MM.1S (cell line): ENCODE data around the gene CFAP46.

ENCODE experiments used
- DNase-seq: peaks from one replicate; pipeline ENCODE4 v3.0.0-alpha.2; 2015
- H2AFZ ChIP-seq: fragments of 300-600 bp; sonication (generic); 2 replicates; pipeline ENCODE4 v1.6.0; 2016; ENCODE audit warnings: antibody characterized with exemption, low read length
- H3F3A ChIP-seq: fragments of 300-600 bp; sonication (generic); 2 replicates; pipeline ENCODE4 v1.6.1; 2016; ENCODE audit warnings: mild to moderate bottlenecking, antibody characterized with exemption, low read length, moderate library complexity, mixed read lengths; ENCODE audit not compliant: insufficient read depth
- H3K27ac ChIP-seq: fragments of 300-600 bp; sonication (generic); 2 replicates; pipeline ENCODE4 v1.5.1; 2016; ENCODE audit warnings: mild to moderate bottlenecking, low read length
- H3K27me3 ChIP-seq: fragments of 300-600 bp; sonication (generic); replicated peaks from 2 replicates; pipeline ENCODE4 v1.6.0; 2016; ENCODE audit warnings: low read length; ENCODE audit not compliant: insufficient read depth
- H3K36me3 ChIP-seq: fragments of 300-600 bp; sonication (generic); replicated peaks from 2 replicates; pipeline ENCODE4 v1.6.1; 2016; ENCODE audit warnings: mild to moderate bottlenecking, low read length, mixed read lengths; ENCODE audit not compliant: insufficient read depth
- H3K4me1 ChIP-seq: fragments of 300-600 bp; sonication (generic); 2 replicates; pipeline ENCODE4 v1.6.1; 2016; ENCODE audit warnings: low read length, mixed read lengths
- H3K4me2 ChIP-seq: fragments of 300-600 bp; sonication (generic); 2 replicates; pipeline ENCODE4 v1.6.0; 2016; ENCODE audit warnings: low read depth, low read length
- H3K4me3 ChIP-seq: fragments of 300-600 bp; sonication (generic); 2 replicates; pipeline ENCODE4 v1.5.1; 2016; ENCODE audit warnings: low read length, mixed read lengths
- H3K79me2 ChIP-seq: fragments of 300-600 bp; sonication (generic); 2 replicates; pipeline ENCODE4 v1.6.1; 2016; ENCODE audit warnings: mixed run types, low read length, mixed read lengths
- H3K9ac ChIP-seq: fragments of 300-600 bp; sonication (generic); 2 replicates; pipeline ENCODE4 v1.6.1; 2016; ENCODE audit warnings: low read length, mixed read lengths
- H3K9me2 ChIP-seq: fragments of 300-600 bp; sonication (generic); replicated peaks from 2 replicates; pipeline ENCODE4 v1.6.1; 2016; ENCODE audit warnings: mild to moderate bottlenecking, low read length, mixed read lengths; ENCODE audit not compliant: insufficient read depth
- H3K9me3 ChIP-seq: fragments of 300-600 bp; sonication (generic); replicated peaks from 2 replicates; pipeline ENCODE4 v1.6.1; 2016; ENCODE audit warnings: mild to moderate bottlenecking, low read length, mixed read lengths; ENCODE audit not compliant: insufficient read depth
- H4K20me1 ChIP-seq: fragments of 300-600 bp; sonication (generic); 2 replicates; pipeline ENCODE4 v1.6.1; 2016; ENCODE audit warnings: mild to moderate bottlenecking, low read length, moderate library complexity, mixed read lengths; ENCODE audit not compliant: insufficient read depth
- EZH2 ChIP-seq: fragments of 300-600 bp; sonication (generic); optimal IDR thresholded peaks from 2 replicates; pipeline ENCODE3; 2017; ENCODE audit warnings: low read depth, mild to moderate bottlenecking, antibody characterized with exemption, low read length, mixed read lengths
- EZH2phosphoT487 ChIP-seq: fragments of 300-600 bp; sonication (generic); IDR thresholded peaks from 2 replicates; pipeline ENCODE4 v1.6.1; 2018; ENCODE audit warnings: antibody characterized with exemption, low read length
- TF ChIP-seq, protein P1 (sequence below): fragments of 300-600 bp; sonication (generic); IDR thresholded peaks from 2 replicates; pipeline ENCODE4 v1.5.1; 2016; ENCODE audit warnings: antibody characterized with exemption, low read length, mixed read lengths

CFAP46 gene

GRCh38 chr10:132886211-132887099 lies 55.9 kb downstream of the CFAP46 start:
- no peaks in the 10 kb centered on the region for H3K79me2 ChIP-seq
- no peak overlapping the region for H2AFZ ChIP-seq
- H3K27me3 ChIP-seq = peaks cover 26% of the 10 kb centered on the region
- DNase-seq = no peak
- TF ChIP-seq, protein P1, sequence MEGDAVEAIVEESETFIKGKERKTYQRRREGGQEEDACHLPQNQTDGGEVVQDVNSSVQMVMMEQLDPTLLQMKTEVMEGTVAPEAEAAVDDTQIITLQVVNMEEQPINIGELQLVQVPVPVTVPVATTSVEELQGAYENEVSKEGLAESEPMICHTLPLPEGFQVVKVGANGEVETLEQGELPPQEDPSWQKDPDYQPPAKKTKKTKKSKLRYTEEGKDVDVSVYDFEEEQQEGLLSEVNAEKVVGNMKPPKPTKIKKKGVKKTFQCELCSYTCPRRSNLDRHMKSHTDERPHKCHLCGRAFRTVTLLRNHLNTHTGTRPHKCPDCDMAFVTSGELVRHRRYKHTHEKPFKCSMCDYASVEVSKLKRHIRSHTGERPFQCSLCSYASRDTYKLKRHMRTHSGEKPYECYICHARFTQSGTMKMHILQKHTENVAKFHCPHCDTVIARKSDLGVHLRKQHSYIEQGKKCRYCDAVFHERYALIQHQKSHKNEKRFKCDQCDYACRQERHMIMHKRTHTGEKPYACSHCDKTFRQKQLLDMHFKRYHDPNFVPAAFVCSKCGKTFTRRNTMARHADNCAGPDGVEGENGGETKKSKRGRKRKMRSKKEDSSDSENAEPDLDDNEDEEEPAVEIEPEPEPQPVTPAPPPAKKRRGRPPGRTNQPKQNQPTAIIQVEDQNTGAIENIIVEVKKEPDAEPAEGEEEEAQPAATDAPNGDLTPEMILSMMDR = no peak
- TF ChIP-seq EZH2 = no peak
- TF ChIP-seq EZH2phosphoT487 = no peak
- no peak overlapping the region for H3K4me2 ChIP-seq
- H3K9me3 ChIP-seq = no peaks in the 10 kb centered on the region
- H3K4me1 ChIP-seq = no peaks in the 10 kb centered on the region
- H3K4me3 ChIP-seq = no peak overlapping the region
- H3K9ac ChIP-seq = no peak overlapping the region
- H3F3A ChIP-seq = no peaks in the 10 kb centered on the region
- H3K27ac ChIP-seq = no peak overlapping the region
- no peaks in the 10 kb centered on the region for H3K36me3 ChIP-seq
- H3K9me2 ChIP-seq = no peaks in the 10 kb centered on the region
- no peaks in the 10 kb centered on the region for H4K20me1 ChIP-seq

DNA sequence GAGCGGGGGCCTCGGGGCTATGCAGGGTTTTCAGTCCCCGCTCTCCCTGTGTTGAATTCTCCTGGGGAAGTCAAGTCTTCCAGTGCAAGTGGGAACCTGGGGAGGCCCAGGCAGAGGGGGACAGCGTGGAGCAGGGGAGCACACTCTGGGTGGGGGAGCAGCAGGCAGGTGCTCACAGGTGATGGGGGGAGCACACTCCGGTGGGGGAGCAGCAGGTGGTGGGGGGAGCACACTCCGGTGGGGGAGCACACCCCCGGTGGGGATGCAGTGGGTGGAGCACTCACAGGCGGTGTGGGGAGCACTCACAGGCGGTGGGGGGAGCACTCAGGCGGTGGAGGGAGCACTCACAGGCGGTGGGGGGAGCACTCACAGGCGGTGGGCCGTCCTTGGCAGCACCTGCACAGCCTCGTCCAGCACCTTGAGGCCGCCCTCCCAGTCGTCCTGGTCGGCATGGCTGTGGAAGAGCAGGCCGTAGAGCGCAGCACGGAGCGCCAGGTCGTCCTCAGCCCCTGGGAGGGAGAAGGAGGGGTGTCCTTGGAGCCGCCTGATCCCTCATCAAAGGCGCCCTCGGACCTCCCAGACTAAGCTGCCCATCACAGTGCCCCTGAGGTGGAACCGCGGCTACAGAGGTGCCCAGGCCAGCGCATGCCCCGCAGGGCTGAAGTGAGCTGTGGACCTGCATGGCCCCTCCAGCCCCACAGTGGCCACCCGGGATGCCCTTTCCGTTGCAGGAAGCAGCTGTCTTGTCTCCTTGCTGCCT lies 56.7 kb downstream of the CFAP46 start:
- Histone ChIP-seq H2AFZ (no peak overlapping the region), H3K27ac (no peak overlapping the region), H3K36me3 (no peaks in the 10 kb centered on the region), H3K4me3 (no peak overlapping the region), H3F3A (no peaks in the 10 kb centered on the region), H3K4me2 (no peak overlapping the region), H3K9me2 (no peaks in the 10 kb centered on the region), H3K9me3 (no peaks in the 10 kb centered on the region), H3K27me3 (peaks cover 31% of the 10 kb centered on the region), H4K20me1 (no peaks in the 10 kb centered on the region), H3K79me2 (no peaks in the 10 kb centered on the region), H3K4me1 (no peaks in the 10 kb centered on the region), H3K9ac (no peak overlapping the region)
- no peak for DNase-seq
- no peak for TF ChIP-seq EZH2
- TF ChIP-seq, protein P1 = no peak
- TF ChIP-seq EZH2phosphoT487 = no peak

GRCh38 chr10:132884691-132885271 lies 57.6 kb downstream of the CFAP46 start:
- H3K9me2 ChIP-seq = no peaks in the 10 kb centered on the region
- H2AFZ ChIP-seq = no peak overlapping the region
- TF ChIP-seq EZH2 = no peak
- TF ChIP-seq EZH2phosphoT487 = no peak
- TF ChIP-seq, protein P1 = no peak
- DNase-seq = no peak
- H3K4me2 ChIP-seq = no peak overlapping the region
- no peak overlapping the region for H3K9ac ChIP-seq
- H3K79me2 ChIP-seq = no peaks in the 10 kb centered on the region
- no peaks in the 10 kb centered on the region for H3K9me3 ChIP-seq
- no peaks in the 10 kb centered on the region for H3F3A ChIP-seq
- no peaks in the 10 kb centered on the region for H4K20me1 ChIP-seq
- no peak overlapping the region for H3K4me3 ChIP-seq
- H3K27ac ChIP-seq = no peak overlapping the region
- no peaks in the 10 kb centered on the region for H3K4me1 ChIP-seq
- peaks cover 23% of the 10 kb centered on the region for H3K27me3 ChIP-seq
- H3K36me3 ChIP-seq = no peaks in the 10 kb centered on the region
